ENCODE data around the gene LRP1.

DNA sequence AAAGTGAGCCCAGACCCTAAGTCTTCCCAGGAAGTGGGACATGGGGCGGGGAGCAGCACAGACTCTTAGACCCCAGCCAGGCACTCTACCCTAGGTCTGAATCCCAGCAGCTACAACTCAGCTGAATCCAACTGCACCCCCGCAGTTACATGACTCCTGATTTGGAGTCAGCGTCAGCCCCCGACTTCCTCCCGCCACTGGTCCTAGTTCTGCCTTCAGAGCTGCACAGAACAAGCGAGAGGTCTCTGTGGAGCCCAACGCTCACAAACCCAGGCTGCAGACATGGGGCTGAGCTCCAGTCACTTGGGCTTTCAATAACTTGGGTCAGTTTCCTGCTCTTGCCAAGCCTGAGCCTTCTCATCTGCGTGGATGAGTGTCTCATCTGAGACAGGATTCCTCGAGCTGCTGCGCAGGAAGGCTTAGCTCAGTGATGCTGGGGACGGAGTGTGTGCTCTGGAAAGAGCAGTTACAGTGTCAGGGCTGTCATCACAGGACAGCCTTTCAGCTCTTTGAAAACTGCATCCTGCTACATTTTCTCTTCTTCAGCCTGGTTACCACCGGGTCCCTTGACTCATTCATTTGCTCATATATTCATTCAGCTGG lies 57.7 kb downstream of the LRP1 start:
- TF ChIP-seq, protein P1, sequence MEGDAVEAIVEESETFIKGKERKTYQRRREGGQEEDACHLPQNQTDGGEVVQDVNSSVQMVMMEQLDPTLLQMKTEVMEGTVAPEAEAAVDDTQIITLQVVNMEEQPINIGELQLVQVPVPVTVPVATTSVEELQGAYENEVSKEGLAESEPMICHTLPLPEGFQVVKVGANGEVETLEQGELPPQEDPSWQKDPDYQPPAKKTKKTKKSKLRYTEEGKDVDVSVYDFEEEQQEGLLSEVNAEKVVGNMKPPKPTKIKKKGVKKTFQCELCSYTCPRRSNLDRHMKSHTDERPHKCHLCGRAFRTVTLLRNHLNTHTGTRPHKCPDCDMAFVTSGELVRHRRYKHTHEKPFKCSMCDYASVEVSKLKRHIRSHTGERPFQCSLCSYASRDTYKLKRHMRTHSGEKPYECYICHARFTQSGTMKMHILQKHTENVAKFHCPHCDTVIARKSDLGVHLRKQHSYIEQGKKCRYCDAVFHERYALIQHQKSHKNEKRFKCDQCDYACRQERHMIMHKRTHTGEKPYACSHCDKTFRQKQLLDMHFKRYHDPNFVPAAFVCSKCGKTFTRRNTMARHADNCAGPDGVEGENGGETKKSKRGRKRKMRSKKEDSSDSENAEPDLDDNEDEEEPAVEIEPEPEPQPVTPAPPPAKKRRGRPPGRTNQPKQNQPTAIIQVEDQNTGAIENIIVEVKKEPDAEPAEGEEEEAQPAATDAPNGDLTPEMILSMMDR (IDR thresholded peaks at IDR 0.05; ENCODE audit: low read depth, low read length) = no peak
- no peak for TF ChIP-seq EZH2phosphoT487 (IDR thresholded peaks at IDR 0.05; ENCODE audit: low read depth)

Data from OCI-LY3 (cell line).